Osteoblast (primary cell): ENCODE results near the gene ZBED4. TPM values are rescaled to one million over a fixed set of nuclear protein-coding genes. Genes with fewer than 3 reads are reported as not detected.

Experiments
- DNase-seq: peaks from one replicate; pipeline ENCODE4 v3.0.0; 2011; ENCODE audit warnings: low spot score, mixed read lengths; ENCODE audit not compliant: insufficient read length; ENCODE audit errors: missing footprints
- H2AFZ ChIP-seq: 2 replicates; pipeline ENCODE4 v1.6.0; 2011; ENCODE audit warnings: mild to moderate bottlenecking, low read length
- H3K27ac ChIP-seq: 2 replicates; pipeline ENCODE4 v1.5.1; 2011; ENCODE audit warnings: mild to moderate bottlenecking, low read depth, low read length, moderate library complexity
- H3K27me3 ChIP-seq: 2 replicates; pipeline ENCODE4 v1.6.0; 2012; ENCODE audit warnings: mild to moderate bottlenecking, control low read depth, inconsistent platforms, low read length, moderate library complexity; ENCODE audit not compliant: insufficient read depth
- H3K36me3 ChIP-seq: 2 replicates; pipeline ENCODE4 v1.5.1; 2011; ENCODE audit warnings: mild to moderate bottlenecking, low read length, control low read depth, moderate library complexity; ENCODE audit not compliant: insufficient read depth
- H3K4me1 ChIP-seq: 2 replicates; pipeline ENCODE4 v1.5.1; 2011; ENCODE audit warnings: mild to moderate bottlenecking, low read length, control low read depth, moderate library complexity; ENCODE audit not compliant: insufficient read depth
- H3K4me2 ChIP-seq: 2 replicates; pipeline ENCODE4 v1.6.0; 2011; ENCODE audit warnings: mild to moderate bottlenecking, low read length; ENCODE audit not compliant: insufficient read depth
- H3K4me3 ChIP-seq: fragments of 200-600 bp; sonication (generic); 3 replicates; pipeline ENCODE4 v1.5.1; 2012; ENCODE audit warnings: mild to moderate bottlenecking, low read length, inconsistent platforms; ENCODE audit not compliant: insufficient read depth
- H3K79me2 ChIP-seq: 2 replicates; pipeline ENCODE4 v1.6.0; 2012; ENCODE audit warnings: mild to moderate bottlenecking, low read length, control low read depth, inconsistent platforms; ENCODE audit not compliant: insufficient read depth
- H3K9me3 ChIP-seq: 2 replicates; pipeline ENCODE4 v1.5.1; 2011; ENCODE audit warnings: low read depth, low read length, control low read depth
- H4K20me1 ChIP-seq: 2 replicates; pipeline ENCODE4 v1.6.0; 2012; ENCODE audit warnings: mild to moderate bottlenecking, low read length, control low read depth; ENCODE audit not compliant: insufficient read depth
- total RNA-seq: library from RNA; depleted of rRNA; stranded (reverse); fragments of >200 nt; gene quantifications from 2 replicates; pipeline ENCODE4 v1.2.3, GENCODE V29; 2012
- TF ChIP-seq, protein P1 (sequence below): IDR thresholded peaks from 2 replicates; pipeline ENCODE4 v1.5.1; 2011; ENCODE audit warnings: mild to moderate bottlenecking, low read depth, low read length, moderate library complexity; ENCODE audit errors: extremely low read depth

Gene ZBED4
- total RNA-seq, 1 donor = 8.3 TPM

- Histone ChIP-seq H2AFZ (no peak overlapping the region), H3K27ac (no peak overlapping the region), H3K79me2 (peaks cover 96% of the 10 kb centered on the region), H3K4me2 (no peak overlapping the region), H3K9me3 (peaks cover 4% of the 10 kb centered on the region), H4K20me1 (peaks cover 53% of the 10 kb centered on the region), H3K27me3 (no peaks in the 10 kb centered on the region), H3K36me3 (peaks cover 7% of the 10 kb centered on the region), H3K4me3 (no peak overlapping the region), H3K4me1 (no peaks in the 10 kb centered on the region)
- TF ChIP-seq, protein P1, sequence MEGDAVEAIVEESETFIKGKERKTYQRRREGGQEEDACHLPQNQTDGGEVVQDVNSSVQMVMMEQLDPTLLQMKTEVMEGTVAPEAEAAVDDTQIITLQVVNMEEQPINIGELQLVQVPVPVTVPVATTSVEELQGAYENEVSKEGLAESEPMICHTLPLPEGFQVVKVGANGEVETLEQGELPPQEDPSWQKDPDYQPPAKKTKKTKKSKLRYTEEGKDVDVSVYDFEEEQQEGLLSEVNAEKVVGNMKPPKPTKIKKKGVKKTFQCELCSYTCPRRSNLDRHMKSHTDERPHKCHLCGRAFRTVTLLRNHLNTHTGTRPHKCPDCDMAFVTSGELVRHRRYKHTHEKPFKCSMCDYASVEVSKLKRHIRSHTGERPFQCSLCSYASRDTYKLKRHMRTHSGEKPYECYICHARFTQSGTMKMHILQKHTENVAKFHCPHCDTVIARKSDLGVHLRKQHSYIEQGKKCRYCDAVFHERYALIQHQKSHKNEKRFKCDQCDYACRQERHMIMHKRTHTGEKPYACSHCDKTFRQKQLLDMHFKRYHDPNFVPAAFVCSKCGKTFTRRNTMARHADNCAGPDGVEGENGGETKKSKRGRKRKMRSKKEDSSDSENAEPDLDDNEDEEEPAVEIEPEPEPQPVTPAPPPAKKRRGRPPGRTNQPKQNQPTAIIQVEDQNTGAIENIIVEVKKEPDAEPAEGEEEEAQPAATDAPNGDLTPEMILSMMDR = no peak
- no peak for DNase-seq
Observed at GRCh38 chr22:49863931-49864330, 10.3 kb downstream of the ZBED4 start.

DNA sequence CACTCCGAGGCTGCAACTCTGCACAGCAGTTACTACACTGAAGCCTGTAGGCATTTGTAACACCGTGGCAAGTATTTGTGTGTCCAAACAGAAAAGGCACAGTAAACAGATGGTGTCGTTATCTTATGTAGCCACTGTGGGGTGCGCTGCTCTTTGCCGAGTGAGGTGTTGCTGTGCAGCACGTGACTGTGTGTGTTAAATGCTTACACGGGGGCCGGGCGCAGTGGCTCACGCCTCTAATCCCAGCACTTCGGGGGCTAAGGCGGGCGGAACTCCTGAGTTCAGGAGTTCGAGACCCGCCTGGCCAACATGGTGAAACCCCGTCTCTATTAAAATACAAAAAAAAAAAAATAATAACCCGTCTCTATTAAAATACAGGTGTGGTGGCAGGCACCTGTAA lies 11.5 kb downstream of the ZBED4 start:
- no peak overlapping the region for H3K4me2 ChIP-seq
- H3K27ac ChIP-seq = no peak overlapping the region
- TF ChIP-seq, protein P1 = no peak
- DNase-seq = no peak
- no peaks in the 10 kb centered on the region for H3K27me3 ChIP-seq
- peaks cover 97% of the 10 kb centered on the region for H3K79me2 ChIP-seq
- peaks cover 56% of the 10 kb centered on the region for H4K20me1 ChIP-seq
- peaks cover 10% of the 10 kb centered on the region for H3K36me3 ChIP-seq
- H3K9me3 ChIP-seq = peaks cover 8% of the 10 kb centered on the region
- H3K4me3 ChIP-seq = no peak overlapping the region
- H2AFZ ChIP-seq = no peak overlapping the region
- no peaks in the 10 kb centered on the region for H3K4me1 ChIP-seq

GRCh38 chr22:49866134-49866533 lies 12.5 kb downstream of the ZBED4 start:
- Histone ChIP-seq H4K20me1 (peaks cover 59% of the 10 kb centered on the region), H3K4me3 (no peak overlapping the region)
- TF ChIP-seq, protein P1 = no peak

DNA sequence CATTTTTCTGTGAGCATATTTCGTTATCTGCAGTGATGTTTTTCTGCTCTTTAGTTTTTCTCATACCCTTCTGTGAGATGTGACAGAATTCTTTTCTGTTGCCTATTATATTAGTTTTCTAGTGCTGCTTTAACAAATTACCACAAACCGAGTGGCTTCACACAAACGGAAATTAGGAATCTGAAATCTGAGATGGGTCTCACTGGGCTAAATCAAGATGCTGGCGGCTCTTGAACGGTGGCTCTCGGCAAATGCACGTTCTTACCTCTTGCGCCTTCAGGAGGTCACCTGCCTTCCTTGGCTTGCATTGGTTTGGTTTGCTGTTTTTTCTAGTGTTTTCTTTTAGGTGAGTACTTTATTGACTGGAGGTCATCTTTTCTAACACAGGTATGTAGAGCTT lies 13.0 kb downstream of the ZBED4 start:
- H3K79me2 ChIP-seq = peaks cover 97% of the 10 kb centered on the region
- no peak overlapping the region for H2AFZ ChIP-seq
- peaks cover 8% of the 10 kb centered on the region for H3K9me3 ChIP-seq
- no peak overlapping the region for H3K4me3 ChIP-seq
- peaks cover 58% of the 10 kb centered on the region for H4K20me1 ChIP-seq
- no peak for DNase-seq
- TF ChIP-seq, protein P1 = no peak
- H3K36me3 ChIP-seq = peaks cover 10% of the 10 kb centered on the region
- H3K27ac ChIP-seq = no peak overlapping the region
- no peaks in the 10 kb centered on the region for H3K4me1 ChIP-seq
- no peaks in the 10 kb centered on the region for H3K27me3 ChIP-seq
- no peak overlapping the region for H3K4me2 ChIP-seq

More at GRCh38 chr22:49866134-49866533, 12.5 kb downstream of the ZBED4 start:
- Histone ChIP-seq H3K4me1 (no peaks in the 10 kb centered on the region), H3K27me3 (no peaks in the 10 kb centered on the region), H3K79me2 (peaks cover 98% of the 10 kb centered on the region), H3K9me3 (peaks cover 8% of the 10 kb centered on the region), H3K4me2 (no peak overlapping the region), H3K27ac (no peak overlapping the region), H2AFZ (no peak overlapping the region), H3K36me3 (peaks cover 10% of the 10 kb centered on the region)
- DNase-seq = no peak
